Mesothelial cell of epicardium (in vitro differentiated cells): Measurements from ENCODE around the gene ATP6V1G3. TPM values are rescaled to one million over a fixed set of nuclear protein-coding genes. Genes with fewer than 3 reads are reported as not detected.

Experiments used
- DNase-seq, 2 experiments: peaks; one replicate each; pipeline ENCODE4 v3.0.0; 2021; ENCODE audit warnings: low spot score in 2 of 2; ENCODE audit not compliant: unreplicated experiment in 2 of 2
- H3K27ac Mint-ChIP-seq: 2 replicates; pipeline ENCODE4 v1.8.0; 2021; ENCODE audit warnings: mixed read lengths
- H3K27me3 Mint-ChIP-seq: 2 replicates; pipeline ENCODE4 v1.8.0; 2021; ENCODE audit warnings: low read depth, mixed read lengths
- H3K36me3 Mint-ChIP-seq: 2 replicates; pipeline ENCODE4 v1.8.0; 2021; ENCODE audit warnings: mixed read lengths
- H3K4me1 Mint-ChIP-seq: 2 replicates; pipeline ENCODE4 v1.8.0; 2021; ENCODE audit warnings: mixed read lengths
- H3K4me3 Mint-ChIP-seq: 2 replicates; pipeline ENCODE4 v1.8.0; 2021; ENCODE audit warnings: mild to moderate bottlenecking, moderate library complexity, mixed read lengths
- H3K9me3 Mint-ChIP-seq: 2 replicates; pipeline ENCODE4 v1.8.0; 2021; ENCODE audit warnings: mixed read lengths
- CTCF ChIP-seq: fragments of 200-600 bp; sonication (generic); IDR thresholded peaks from one replicate; pipeline ENCODE4 v1.5.0; 2021; ENCODE audit warnings: antibody characterized with exemption; ENCODE audit not compliant: unreplicated experiment
- total RNA-seq: library from RNA; stranded (reverse); gene quantifications from 3 replicates; pipeline ENCODE4 v1.2.1, GENCODE V29; 2021

ATP6V1G3 gene
- total RNA-seq, 1 donor from 2014 or later: not detected

GRCh38 chr1:198575292-198575691, 34.8 kb upstream of the ATP6V1G3 start:
- Mint-ChIP-seq H3K27me3 (no peaks in the 10 kb centered on the region), H3K27ac (no peak overlapping the region), H3K9me3 (peaks cover 4% of the 10 kb centered on the region), H3K4me1 (no peaks in the 10 kb centered on the region), H3K36me3 (no peaks in the 10 kb centered on the region), H3K4me3 (no peak overlapping the region)
- no peak for TF ChIP-seq CTCF
- DNase-seq: no peak

GRCh38 chr1:198574325-198574724, 33.8 kb upstream of the ATP6V1G3 start:
- DNase-seq: no peak
- H3K27ac Mint-ChIP-seq: no peak overlapping the region
- H3K36me3 Mint-ChIP-seq: no peaks in the 10 kb centered on the region
- no peaks in the 10 kb centered on the region for H3K27me3 Mint-ChIP-seq
- TF ChIP-seq CTCF: no peak
- H3K4me3 Mint-ChIP-seq: no peak overlapping the region
- H3K9me3 Mint-ChIP-seq: peaks cover 3% of the 10 kb centered on the region
- H3K4me1 Mint-ChIP-seq: no peaks in the 10 kb centered on the region

GRCh38 chr1:198564716-198565115, 24.2 kb upstream of the ATP6V1G3 start:
- H3K27ac Mint-ChIP-seq: no peak overlapping the region
- DNase-seq: no peak
- no peaks in the 10 kb centered on the region for H3K27me3 Mint-ChIP-seq
- no peak for TF ChIP-seq CTCF
- H3K9me3 Mint-ChIP-seq: peaks cover 6% of the 10 kb centered on the region
- peaks cover 3% of the 10 kb centered on the region for H3K36me3 Mint-ChIP-seq
- no peak overlapping the region for H3K4me3 Mint-ChIP-seq
- peaks cover 20% of the 10 kb centered on the region for H3K4me1 Mint-ChIP-seq

GRCh38 chr1:198564157-198564556, 23.7 kb upstream of the ATP6V1G3 start:
- TF ChIP-seq CTCF: no peak
- no peak for DNase-seq
- peaks cover 6% of the 10 kb centered on the region for H3K9me3 Mint-ChIP-seq
- H3K27me3 Mint-ChIP-seq: no peaks in the 10 kb centered on the region
- H3K4me1 Mint-ChIP-seq: peaks cover 20% of the 10 kb centered on the region
- no peak overlapping the region for H3K4me3 Mint-ChIP-seq
- H3K36me3 Mint-ChIP-seq: peaks cover 3% of the 10 kb centered on the region
- no peak overlapping the region for H3K27ac Mint-ChIP-seq

GRCh38 chr1:198563583-198563982, 23.1 kb upstream of the ATP6V1G3 start:
- H3K27me3 Mint-ChIP-seq: no peaks in the 10 kb centered on the region
- H3K4me3 Mint-ChIP-seq: no peak overlapping the region
- H3K36me3 Mint-ChIP-seq: peaks cover 3% of the 10 kb centered on the region
- no peak for TF ChIP-seq CTCF
- no peak overlapping the region for H3K27ac Mint-ChIP-seq
- H3K4me1 Mint-ChIP-seq: peaks cover 20% of the 10 kb centered on the region
- DNase-seq: no peak
- H3K9me3 Mint-ChIP-seq: peaks cover 6% of the 10 kb centered on the region

GRCh38 chr1:198560161-198560560, 19.7 kb upstream of the ATP6V1G3 start:
- Mint-ChIP-seq H3K9me3 (no peaks in the 10 kb centered on the region), H3K27me3 (no peaks in the 10 kb centered on the region), H3K4me1 (peaks cover 25% of the 10 kb centered on the region), H3K4me3 (no peak overlapping the region), H3K36me3 (no peaks in the 10 kb centered on the region), H3K27ac (no peak overlapping the region)
- TF ChIP-seq CTCF: no peak
- DNase-seq: no peak
